ENCODE measurements around the gene RNF144A.

DNA sequence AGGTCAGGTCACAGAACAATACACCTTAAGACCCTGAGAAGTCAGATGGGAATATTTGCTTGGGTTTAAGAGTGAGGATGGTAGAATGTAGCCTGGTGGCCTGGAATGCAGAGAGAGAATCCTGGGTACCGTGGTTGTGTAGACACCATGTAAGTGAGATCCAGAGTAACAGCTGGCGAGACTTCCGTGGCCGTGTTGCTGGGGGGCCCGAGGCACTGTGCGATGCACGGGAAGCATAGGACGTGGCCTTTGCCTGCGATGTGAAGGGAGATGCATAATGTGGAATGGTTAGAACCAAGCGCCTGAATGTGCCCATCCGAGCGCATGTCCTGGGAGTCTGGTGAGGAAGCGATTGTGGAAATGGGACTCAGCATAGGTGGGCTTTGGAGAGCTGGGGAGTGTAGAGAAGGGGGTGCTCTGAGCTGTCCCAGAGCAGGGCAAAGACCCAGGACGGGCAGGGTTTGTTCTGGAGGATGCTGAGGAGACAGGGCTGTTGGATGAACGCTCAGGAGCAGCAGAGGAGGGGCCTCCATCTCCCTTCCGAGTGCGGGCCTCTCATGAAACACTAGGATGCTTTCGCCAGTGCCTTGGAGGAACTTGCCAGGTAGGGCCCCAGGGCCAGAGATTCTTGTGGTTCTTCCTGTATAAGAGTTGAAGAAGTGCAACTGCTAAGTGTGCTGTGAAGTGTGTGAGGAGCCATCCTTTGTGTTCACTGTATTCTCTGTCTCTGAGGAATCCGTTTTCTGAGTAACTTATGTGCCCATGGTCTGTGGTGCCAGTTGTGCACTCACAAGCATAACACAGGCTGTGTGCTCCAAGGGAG is 7.1 kb downstream of the RNF144A start:
- TF ChIP-seq POLR2A (IDR thresholded peaks at IDR 0.05) (no peak), EP300 (IDR thresholded peaks at IDR 0.05) (no peak)
- TF ChIP-seq, protein P1, sequence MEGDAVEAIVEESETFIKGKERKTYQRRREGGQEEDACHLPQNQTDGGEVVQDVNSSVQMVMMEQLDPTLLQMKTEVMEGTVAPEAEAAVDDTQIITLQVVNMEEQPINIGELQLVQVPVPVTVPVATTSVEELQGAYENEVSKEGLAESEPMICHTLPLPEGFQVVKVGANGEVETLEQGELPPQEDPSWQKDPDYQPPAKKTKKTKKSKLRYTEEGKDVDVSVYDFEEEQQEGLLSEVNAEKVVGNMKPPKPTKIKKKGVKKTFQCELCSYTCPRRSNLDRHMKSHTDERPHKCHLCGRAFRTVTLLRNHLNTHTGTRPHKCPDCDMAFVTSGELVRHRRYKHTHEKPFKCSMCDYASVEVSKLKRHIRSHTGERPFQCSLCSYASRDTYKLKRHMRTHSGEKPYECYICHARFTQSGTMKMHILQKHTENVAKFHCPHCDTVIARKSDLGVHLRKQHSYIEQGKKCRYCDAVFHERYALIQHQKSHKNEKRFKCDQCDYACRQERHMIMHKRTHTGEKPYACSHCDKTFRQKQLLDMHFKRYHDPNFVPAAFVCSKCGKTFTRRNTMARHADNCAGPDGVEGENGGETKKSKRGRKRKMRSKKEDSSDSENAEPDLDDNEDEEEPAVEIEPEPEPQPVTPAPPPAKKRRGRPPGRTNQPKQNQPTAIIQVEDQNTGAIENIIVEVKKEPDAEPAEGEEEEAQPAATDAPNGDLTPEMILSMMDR (IDR thresholded peaks at IDR 0.05) = no peak

All from stomach (tissue), 4 donors.